Fibroblast of pulmonary artery (primary cell): ENCODE data around the gene CTSO.
"Not testable (repeated sequence)": the region's sequence is repeated elsewhere in the genome, so short reads cannot be mapped to it uniquely, and the experiment has no call there.

Experiments
- DNase-seq: peaks from one replicate; pipeline ENCODE4 v3.0.0-alpha.2; 2010; ENCODE audit warnings: low read depth
- H3K4me3 ChIP-seq: replicated peaks from 2 replicates; pipeline ENCODE4 v1.5.1; 2011; ENCODE audit warnings: low read depth, mild to moderate bottlenecking, control low read depth, low read length, moderate library complexity
- CTCF ChIP-seq: IDR thresholded peaks from 2 replicates; pipeline ENCODE4 v1.5.1; 2011; ENCODE audit warnings: mild to moderate bottlenecking, control low read depth, low read length, inconsistent platforms; ENCODE audit errors: missing control alignments

The CTSO gene

DNA sequence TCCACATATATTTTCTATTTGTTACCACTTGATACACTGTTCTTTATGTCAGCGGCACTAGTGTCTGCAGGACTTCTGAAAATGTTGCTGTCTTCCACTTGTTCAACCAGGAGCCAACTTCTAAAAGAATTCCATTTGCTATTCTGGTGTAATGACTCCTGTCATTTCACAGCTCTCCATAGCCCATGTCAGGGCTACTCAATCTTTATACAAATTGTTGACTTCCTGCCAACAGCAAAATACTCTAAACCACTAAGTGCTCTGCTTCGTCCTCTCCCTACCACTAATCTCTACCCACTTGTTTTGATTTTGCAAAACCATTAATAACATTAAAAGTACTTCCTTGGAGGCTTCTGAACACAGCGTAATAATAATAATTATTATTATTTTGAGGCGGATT, 7.2 kb downstream of the CTSO start:
- no peak overlapping the region for H3K4me3 ChIP-seq
- no peak for TF ChIP-seq CTCF
- DNase-seq = peak; percentile 37

DNA sequence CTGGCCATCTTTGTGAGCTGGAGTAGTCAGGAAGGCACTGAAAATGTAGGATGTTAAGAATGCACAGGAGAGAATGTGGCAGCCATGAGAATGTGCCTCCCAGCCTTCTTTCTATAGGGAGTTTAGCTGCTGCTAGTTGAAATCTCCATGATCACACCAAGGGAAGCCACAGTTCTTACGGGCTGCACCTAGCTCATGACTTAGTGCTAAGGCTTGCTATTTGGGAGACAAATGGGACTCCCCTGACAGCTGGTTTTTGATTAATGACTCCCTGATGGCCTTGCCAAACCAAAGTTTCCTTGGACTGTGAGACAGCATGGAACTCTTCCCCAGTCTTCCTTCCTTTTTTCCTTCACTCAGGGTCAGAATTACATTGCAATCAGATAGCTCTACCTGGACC, 9.2 kb downstream of the CTSO start:
- no peak for DNase-seq
- no peak for TF ChIP-seq CTCF
- H3K4me3 ChIP-seq = no peak overlapping the region

DNA sequence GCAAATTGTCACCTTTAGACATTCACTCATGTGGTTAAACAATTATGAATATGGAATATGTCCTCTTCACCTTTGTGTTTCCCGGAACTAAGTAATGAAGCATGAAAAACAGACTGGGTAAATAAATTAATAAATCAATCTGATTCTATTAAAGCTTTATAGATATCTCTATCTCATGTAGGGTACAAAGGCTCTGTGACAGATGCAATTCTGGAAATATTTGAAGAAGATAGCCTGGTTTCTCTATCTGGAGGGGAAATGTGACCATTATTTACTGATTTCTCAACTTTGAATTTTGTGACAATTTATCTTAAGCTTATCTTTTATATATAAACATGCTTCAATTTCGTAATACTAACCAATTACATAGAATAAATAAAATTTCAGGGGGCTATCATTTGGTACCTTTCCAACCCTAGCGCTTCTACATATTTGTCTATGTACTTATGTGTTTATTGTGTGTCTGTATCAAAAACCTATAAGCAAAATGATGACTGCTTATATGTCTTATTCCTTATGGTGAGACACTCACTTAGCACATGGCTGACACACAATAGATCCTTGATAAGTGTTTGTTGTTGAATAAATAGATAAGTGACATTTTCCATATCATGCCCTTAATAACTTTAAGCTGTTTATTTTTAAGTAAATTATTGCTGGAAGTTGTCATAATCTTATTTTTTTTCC, 9.9 kb downstream of the CTSO start:
- DNase-seq = no peak
- no peak for TF ChIP-seq CTCF
- no peak overlapping the region for H3K4me3 ChIP-seq

GRCh38 chr4:155941820-155942219, 11.8 kb downstream of the CTSO start:
- DNase-seq = no peak
- TF ChIP-seq CTCF = no peak
- no peak overlapping the region for H3K4me3 ChIP-seq

GRCh38 chr4:155941085-155941790, 12.4 kb downstream of the CTSO start:
- no peak for TF ChIP-seq CTCF
- H3K4me3 ChIP-seq = no peak overlapping the region
- no peak for DNase-seq

GRCh38 chr4:155935389-155935986, 18.2 kb downstream of the CTSO start:
- no peak for TF ChIP-seq CTCF
- no peak for DNase-seq
- H3K4me3 ChIP-seq = no peak overlapping the region

GRCh38 chr4:155934634-155935033, 19.0 kb downstream of the CTSO start:
- not testable (repeated sequence) for H3K4me3 ChIP-seq, DNase-seq
